Ishikawa (cell line): ENCODE data around the gene WDR5.

ENCODE experiments used
- CEBPB ChIP-seq: IDR thresholded peaks from 2 replicates; pipeline ENCODE4 v1.6.1; 2012
- CREB1 ChIP-seq: IDR thresholded peaks from 2 replicates; pipeline ENCODE4 v1.6.1; 2012; ENCODE audit warnings: low read depth
- EGR1 ChIP-seq: IDR thresholded peaks from 2 replicates; pipeline ENCODE4 v1.6.1; 2012
- EP300 ChIP-seq: IDR thresholded peaks from 2 replicates; pipeline ENCODE4 v1.6.1; 2012; ENCODE audit warnings: borderline replicate concordance
- FOXM1 ChIP-seq: IDR thresholded peaks from 2 replicates; pipeline ENCODE4 v1.6.1; 2012; ENCODE audit warnings: low read depth, borderline replicate concordance
- NFIC ChIP-seq: IDR thresholded peaks from 2 replicates; pipeline ENCODE4 v1.6.1; 2012
- RAD21 ChIP-seq: IDR thresholded peaks from 2 replicates; pipeline ENCODE4 v1.6.1; 2012; ENCODE audit warnings: low read depth
- REST ChIP-seq: IDR thresholded peaks from 2 replicates; pipeline ENCODE4 v1.6.1; 2012; ENCODE audit warnings: low read depth, mild to moderate bottlenecking
- TAF1 ChIP-seq: IDR thresholded peaks from 2 replicates; pipeline ENCODE4 v1.6.1; 2012; ENCODE audit warnings: low read depth, mild to moderate bottlenecking
- TCF12 ChIP-seq: IDR thresholded peaks from 2 replicates; pipeline ENCODE4 v1.6.1; 2012; ENCODE audit warnings: low read depth
- TEAD4 ChIP-seq: IDR thresholded peaks from 2 replicates; pipeline ENCODE4 v1.6.1; 2012
- USF1 ChIP-seq: IDR thresholded peaks from 2 replicates; pipeline ENCODE4 v1.6.1; 2012
- YY1 ChIP-seq: IDR thresholded peaks from 2 replicates; pipeline ENCODE4 v1.6.1; 2012; ENCODE audit warnings: low read depth
- ZBTB7A ChIP-seq: IDR thresholded peaks from 2 replicates; pipeline ENCODE4 v1.6.1; 2012; ENCODE audit warnings: low read depth
- TF ChIP-seq, protein P1 (sequence below): IDR thresholded peaks from 2 replicates; pipeline ENCODE4 v1.6.1; 2012

WDR5 gene

GRCh38 chr9:134200730-134201129 is 64.8 kb downstream of the WDR5 start:
- no peak for TF ChIP-seq EP300
- no peak for TF ChIP-seq TAF1
- no peak for TF ChIP-seq CREB1
- TF ChIP-seq TCF12 = no peak
- no peak for TF ChIP-seq YY1
- TF ChIP-seq CEBPB = no peak
- TF ChIP-seq RAD21 = no peak
- TF ChIP-seq FOXM1 = no peak
- TF ChIP-seq REST = no peak
- no peak for TF ChIP-seq TEAD4
- TF ChIP-seq EGR1 = no peak
- TF ChIP-seq NFIC = no peak
- no peak for TF ChIP-seq ZBTB7A
- TF ChIP-seq USF1 = no peak
- TF ChIP-seq, protein P1, sequence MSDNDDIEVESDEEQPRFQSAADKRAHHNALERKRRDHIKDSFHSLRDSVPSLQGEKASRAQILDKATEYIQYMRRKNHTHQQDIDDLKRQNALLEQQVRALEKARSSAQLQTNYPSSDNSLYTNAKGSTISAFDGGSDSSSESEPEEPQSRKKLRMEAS = no peak

DNA sequence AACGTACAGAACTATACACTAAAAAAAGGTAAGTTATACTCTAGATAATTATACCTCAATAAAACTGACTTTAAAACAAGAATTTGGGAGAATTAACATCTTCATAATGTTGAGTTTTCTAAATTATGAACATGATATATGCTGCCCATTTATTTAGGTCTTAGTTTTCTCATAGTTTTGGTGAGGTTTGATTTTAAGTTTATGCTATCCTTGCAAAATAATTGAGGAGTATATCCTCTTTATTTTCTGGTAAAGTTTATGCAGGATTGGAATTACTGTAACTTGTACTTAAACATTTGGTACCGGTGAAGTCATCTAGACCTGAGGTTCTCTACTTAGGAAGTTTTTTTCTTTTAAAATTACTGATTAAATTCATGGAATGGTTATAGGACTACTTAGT is 67.3 kb downstream of the WDR5 start:
- TF ChIP-seq CREB1 (no peak), EP300 (no peak), TAF1 (no peak), TCF12 (no peak), FOXM1 (no peak), ZBTB7A (no peak), EGR1 (no peak), CEBPB (no peak), NFIC (no peak), RAD21 (no peak), YY1 (no peak)
- TF ChIP-seq, protein P1 = no peak

GRCh38 chr9:134204041-134204440 is 68.2 kb downstream of the WDR5 start:
- TF ChIP-seq TAF1 (no peak), REST (no peak), TCF12 (no peak), USF1 (no peak), NFIC (no peak), TEAD4 (no peak), FOXM1 (no peak), ZBTB7A (no peak), CEBPB (no peak), YY1 (no peak), EP300 (no peak), CREB1 (no peak), EGR1 (no peak), RAD21 (no peak)
- TF ChIP-seq, protein P1 = no peak

- TF ChIP-seq RAD21 (no peak), TAF1 (no peak), NFIC (no peak), CEBPB (no peak), EP300 (no peak), ZBTB7A (no peak), TCF12 (no peak), CREB1 (no peak), EGR1 (no peak), YY1 (no peak), FOXM1 (no peak), TEAD4 (no peak)
- TF ChIP-seq, protein P1 = no peak
These were observed 69.2 kb downstream of the WDR5 start for GRCh38 chr9:134204991-134205578.

DNA sequence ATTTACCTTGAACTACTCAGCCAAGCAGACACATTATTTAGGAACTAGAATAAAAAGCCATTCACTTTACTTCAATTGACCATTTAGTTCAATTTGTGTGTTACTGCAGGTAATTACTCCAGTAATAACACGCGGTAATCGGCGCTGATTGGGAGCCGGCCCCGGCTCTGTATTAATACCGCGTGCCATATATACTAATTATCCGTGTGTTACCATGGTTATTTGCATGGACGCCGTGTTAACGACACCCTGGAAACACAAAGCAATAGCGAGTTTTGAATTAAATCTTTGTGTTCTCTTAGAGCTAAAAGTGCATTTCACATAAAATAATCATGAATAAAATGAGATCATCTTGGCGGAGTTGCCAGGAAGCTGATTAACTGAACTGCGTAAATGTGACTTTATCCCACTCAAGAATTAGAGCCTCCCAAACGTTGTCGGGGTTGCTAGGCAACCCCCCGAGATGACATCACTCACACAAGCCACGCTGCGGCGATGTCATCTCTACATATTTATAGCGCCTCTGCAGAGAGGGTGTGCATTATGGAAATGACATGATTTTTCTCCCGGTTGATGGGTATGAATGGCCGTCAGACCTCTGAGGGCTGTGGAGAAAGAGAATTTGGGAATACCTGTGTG is 69.9 kb downstream of the WDR5 start:
- no peak for TF ChIP-seq EGR1
- TF ChIP-seq REST = no peak
- no peak for TF ChIP-seq FOXM1
- no peak for TF ChIP-seq YY1
